Measurements from ENCODE around the gene TLE5.

Gene TLE5, protein sequence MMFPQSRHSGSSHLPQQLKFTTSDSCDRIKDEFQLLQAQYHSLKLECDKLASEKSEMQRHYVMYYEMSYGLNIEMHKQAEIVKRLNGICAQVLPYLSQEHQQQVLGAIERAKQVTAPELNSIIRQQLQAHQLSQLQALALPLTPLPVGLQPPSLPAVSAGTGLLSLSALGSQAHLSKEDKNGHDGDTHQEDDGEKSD

DNA sequence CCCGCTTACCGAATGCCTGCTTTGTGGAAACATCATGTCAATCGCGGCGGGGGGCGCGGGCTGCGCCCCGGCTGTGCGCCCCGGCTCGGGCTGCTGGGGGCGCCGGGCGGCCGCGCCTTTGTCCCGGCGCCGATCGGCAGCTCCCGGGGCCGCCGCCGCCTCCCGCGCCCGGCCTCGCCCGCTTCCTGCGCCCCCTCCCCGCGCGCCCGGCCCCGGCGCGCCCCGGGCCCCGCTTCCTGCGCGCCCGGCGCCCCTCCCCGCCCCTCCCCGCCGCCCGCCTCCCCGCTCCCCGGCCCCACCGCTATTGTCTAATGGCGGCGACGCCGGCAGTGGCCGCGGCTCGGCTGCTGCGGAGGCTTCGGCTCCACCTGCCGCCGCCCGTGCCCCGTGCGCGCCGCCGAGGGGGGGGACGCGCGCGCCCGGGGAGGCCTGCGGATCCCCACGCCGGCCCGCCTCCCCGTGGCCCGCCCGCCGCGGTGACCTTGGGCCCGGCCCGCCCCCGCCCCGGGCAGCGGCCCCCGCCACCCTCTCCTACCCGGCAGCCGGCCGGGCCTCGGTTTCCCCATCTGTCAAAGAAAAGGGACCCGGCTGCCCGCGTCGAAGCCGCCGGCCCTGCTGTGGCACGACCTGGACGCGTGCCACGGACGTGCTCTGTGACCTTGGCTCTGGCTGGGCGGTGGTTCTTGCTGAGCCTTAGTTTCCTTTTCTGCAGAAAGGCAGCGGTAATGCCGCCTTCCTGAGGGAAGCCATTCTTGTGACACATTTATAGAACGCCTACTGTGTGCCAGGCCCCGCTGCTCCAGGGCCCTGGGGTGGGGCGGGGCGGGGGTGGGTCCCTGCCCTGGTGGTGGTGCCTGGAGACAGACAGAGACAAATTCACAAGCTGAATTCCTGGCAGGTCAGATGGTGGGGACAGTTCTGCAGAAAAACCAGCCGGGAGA, at the start of gene TLE5:
TSS of gene TLE5 (minus strand) at position 331 of the 941 bp plus-strand sequence. CDS start at position 36, 295 bp downstream.
- DNase-seq: peak; percentile 53

DNA sequence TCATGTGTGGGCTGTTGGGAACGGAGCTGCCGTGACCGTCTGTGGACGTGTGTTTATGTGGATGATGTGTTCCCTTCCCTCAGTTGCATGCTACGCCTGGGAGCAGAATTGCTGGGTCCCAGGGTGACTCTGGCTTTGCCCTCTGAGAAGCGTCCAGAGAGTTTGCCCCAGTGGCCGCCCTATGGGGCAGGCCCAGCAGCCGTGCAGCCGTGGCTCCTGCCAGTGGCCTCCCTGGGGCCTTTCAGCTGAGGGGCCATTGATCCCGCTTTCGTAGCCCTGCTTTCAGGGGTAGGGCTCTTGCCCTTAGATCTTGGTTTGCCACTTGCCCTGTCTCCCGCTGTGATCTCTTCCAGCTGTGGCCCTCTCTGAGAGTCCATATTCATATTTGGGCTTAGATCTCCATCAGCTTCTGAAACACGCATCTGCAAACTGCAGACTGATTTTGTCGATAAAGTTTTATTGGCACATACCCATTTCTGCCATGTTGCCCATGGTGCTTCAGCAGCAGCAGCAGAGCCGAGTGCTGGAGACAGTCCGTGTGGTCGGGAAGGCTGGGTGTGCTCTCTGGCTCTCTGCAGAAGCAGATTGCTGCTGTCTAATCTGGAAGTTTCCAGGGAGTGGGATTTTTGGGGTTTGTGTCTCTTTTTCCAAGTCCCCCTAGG, 49.4 kb upstream of the TLE5 start:
- no peak for DNase-seq

DNA sequence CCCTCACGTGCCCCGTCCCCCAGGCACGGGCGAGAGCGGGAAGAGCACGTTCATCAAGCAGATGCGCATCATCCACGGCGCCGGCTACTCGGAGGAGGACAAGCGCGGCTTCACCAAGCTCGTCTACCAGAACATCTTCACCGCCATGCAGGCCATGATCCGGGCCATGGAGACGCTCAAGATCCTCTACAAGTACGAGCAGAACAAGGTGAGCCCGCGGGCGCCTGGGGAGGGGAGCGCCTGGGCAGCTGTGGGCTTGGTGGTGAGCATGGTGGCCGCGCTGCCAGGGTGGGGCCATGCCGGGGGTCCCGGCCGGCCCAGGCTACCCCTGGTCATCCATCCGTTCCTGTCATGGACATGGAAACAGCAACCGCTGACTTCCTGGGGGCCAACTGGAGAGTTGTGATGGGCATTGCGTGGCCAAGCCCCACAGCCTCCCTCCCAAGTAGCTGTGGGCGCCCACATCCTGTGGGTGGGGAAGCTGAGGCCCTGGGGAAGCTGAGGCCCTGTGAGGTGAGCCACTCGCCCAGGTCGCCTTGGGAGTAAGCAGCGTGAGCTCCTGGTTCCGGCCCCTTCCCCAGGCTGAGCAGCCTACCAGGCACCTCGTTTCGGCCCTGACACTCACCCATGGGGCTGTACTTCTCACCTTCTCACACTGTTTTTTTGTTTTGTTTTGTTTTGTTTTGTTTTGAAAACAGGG, 48.0 kb upstream of the TLE5 start:
- DNase-seq: no peak

DNA sequence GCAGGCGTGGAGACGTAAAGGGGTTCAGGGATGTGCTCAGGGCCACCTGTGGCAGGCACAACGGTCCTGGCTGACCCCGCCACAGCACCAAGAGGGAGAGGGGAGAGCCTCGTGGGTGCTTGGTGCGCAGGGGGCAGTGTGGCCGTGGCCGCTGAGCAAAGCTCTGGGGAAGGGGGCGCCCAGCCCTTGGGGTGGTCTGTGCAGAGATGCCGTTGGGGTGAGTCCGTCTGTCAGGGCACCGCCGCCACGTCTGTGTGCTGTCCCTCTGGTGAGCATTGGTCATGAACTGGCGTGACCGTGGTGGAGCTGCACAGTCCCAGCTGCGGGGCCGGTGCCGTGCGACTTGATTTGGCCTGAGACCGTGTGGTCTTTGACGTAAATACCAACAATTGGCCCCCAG, 47.2 kb upstream of the TLE5 start:
- DNase-seq: no peak

DNA sequence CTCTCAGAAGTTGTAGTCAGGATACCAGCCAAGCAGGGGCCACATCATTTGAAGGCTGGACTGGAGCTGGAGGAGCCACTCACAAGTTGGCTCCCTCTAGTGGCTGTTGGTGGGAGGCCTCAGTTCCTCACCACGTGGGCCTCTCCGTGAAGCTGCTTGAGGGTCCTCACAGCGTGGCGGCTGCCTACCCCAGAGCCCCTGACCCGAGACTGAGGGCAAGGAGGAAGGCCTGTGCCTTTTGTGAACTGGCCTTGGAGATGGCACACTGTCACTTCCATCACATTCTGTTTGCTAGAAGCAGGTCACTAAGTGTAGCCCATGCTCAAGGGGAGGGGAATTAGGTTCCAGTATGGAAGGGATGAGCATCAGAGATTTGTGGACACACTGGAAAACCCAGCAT, 46.5 kb upstream of the TLE5 start:
- DNase-seq: peak; percentile 42

DNA sequence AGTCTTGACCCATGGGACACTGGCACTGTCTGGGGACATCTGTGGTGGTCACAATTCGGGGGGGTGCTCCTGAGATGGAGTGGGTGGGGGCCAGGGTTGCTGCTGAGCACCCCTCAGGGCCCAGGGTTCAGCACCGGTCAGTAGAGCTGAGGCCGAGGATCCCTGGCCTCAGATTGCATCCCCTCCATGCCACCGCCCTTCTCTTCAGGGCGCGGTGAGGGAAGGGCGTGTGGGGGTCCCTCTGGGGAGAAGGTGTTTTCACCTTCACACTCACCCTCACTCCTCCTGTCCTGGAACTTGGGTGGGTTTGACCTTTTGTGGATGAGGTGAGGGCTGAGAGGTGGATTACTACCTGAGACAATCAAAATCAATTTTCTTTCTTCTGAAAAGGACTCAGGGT, 45.4 kb upstream of the TLE5 start:
- no peak for DNase-seq

DNA sequence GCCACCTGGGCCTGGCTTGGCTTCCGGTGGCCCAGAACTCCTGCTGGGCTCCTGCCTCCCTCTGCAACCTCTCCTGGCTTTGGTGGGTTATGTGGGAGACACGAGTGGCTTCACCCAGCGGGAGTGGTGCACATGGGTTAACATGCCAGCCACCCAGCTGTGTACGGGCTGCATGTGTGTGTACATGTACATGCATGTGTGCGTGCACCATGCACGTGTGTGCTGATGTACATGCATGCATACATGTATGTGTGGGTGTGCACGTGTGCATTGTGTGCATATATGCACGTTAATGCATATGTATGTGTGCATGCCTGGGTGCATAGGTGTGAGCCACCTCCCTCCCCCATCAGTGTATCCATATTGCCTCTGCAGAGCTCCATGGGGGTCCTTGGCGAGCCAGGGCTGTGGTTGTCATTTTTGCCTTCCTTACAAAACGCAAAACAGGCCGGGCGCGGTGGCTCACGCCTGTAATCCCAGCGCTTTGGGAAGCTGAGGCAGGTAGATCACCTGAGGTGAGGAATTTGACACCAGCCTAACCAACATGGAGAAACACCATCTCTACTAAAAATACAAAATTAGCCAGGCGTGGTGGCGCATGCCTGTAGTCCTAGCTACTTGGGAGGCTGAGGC, 44.3 kb upstream of the TLE5 start:
- DNase-seq: no peak

DNA sequence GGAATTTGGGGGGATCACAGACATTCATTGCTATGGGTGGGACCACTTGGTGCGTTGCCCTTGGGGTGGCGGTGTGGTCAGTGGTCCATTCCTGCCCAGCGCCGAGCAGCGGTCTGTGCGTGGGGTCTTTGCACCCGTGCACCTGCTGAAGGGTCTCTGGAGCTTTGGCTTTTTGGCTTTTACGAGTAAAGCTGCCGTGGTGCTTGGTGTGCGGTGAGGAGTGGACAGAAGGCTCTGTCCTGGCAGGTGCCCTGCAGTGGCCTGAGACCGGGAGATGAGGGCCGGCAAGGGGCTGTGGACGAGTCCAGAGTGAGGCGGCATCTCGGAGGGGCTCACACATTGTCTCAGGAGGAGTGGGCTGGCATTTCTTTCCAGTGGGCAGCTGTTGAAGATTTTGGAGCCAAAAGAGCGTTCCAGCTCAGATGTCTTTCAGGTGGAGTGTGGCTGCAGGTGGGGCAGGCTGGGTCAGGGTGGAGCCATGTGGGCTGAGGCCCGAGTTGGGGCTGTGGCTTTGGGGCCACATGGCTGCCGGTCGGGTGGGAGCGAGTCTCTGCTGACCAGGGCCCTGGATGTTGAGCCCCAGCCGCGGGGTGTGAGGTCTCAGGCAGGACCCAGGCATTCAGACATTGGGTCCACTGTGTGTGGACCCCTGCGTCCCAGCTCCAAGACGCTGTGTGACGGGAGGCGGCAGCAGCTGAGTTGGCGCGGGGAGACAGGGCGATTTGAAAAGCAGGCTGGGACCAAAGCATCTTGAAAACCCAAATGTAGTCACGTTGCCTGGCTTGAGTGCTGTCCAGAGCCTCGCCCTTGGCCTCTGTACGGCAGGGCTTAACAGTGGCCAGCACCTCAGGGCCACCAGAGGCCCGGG, 43.6 kb upstream of the TLE5 start:
- no peak for DNase-seq

DNA sequence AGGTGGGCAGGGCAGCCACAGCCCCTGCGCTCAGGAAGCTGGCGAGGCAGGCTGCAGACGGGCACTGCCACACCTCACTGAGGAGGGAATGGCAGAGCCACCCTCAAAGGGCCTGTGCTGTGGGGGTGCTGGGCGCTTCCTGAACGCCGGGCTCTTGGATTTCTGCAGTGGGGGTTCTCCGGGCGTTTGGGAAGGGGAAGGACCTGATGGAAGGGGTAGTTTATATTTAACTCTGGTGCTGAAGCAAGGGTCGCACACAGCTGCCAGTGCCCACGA, 42.4 kb upstream of the TLE5 start:
- no peak for DNase-seq

DNA sequence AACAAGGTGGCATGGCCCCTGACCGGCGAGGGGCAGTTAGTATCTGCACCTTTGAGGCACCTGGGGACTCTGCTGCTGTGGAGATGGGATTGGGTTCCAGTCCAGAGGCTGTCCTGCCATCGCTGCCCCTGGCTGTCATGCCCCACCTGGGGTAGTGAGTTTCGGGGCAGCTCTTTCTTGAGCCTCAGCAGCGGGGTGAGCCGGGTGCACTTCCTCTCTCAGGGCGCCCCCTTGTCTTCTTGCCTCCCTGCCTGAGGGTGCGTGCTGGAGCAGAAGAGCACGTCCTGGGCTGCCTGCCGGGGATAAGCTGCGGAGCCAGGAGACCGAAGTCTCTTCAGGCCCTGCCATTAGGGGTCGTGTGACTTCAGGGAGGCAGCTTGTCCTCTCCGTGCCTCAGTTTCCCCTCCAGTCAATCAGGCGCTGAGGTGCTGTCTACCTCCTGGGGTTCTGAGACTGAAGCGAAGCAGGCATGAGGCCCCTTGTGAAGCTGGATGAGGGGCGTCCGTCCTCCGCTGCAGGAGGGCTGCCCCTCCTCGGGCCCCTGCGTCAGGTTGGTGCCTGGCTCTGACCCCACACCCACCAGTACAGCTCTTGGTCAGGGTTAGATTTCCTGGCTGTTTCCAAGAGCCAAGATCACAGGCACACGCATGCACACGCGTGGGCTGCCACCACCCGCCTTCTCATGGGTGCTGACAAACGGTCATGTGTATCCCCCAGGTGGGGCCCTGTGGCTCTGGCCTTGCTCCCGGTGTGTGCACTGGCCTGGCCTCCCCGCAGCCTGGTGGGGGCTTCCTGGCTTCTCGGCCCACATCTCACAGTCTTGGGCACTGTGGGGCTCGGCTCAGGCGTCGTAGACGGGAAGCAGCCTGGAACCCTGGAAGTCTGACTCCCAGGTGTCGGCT, 40.2 kb upstream of the TLE5 start:
- DNase-seq: no peak

DNA sequence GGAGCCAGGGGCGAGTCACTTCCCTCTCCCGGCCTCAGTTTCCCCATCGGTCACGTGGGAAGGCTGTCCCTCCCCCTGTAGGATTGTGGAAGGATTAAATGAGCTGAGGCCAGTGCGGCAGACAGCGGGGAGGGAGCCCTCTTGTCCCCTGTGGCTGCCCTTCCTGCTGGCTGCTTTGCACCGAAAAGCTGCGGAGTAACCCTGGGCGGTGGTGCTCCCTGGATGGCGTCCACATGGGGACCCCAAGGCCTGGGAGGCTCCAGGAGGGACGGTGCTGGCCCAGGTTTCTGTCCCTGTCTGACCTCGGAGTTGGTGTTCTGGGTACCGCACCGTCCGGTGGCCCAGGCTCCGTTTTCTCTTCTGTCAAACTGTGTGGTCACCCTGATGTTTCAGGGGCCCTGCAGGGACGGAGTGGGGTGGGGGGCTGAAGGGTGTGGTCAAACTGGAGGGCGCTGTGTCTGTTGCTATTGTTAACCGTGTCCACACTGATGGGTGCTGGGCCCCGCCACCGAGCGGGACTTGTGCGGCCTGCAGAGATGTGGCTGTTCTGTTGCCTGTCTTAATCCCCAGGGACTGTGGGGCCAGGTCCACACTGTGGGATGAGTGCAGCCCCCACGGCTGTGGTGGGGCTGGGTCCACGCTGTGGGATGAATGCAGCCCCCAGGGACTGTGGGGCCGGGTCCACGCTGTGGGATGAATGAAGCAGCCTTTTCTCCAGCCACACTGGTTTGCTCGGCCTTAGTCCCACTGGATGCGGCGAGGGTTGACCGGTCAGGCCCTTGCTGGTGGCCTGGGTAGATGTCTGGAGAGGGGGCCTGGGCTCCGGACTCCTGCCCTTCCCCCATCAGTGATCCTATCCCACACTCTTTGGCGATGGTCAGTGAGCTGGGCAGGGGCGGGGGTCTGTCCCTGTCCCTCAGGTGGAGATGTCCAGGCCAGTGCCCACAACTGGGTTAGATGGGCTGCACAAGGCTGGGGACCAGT, 38.7 kb upstream of the TLE5 start:
- DNase-seq: no peak

DNA sequence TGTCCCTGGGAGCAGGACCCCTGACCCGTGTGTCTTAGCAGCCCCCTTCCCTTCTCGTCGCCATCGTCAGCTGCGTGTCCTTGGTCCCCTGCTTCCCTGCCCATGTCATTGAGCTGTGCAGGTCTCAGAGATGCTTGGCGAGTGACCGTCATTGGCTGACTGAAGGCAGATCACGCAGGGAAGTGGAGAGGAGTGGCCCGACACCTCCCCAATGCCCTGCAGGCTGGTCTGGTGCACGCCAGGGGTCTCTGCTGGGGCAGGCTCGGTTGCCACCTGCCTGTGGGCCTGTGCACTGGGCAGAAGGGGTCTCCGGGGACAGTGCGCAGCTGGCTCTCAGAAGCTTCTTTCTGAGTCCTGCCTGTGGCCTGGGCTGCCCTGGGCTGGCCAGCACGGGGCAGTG, 38.0 kb upstream of the TLE5 start:
- no peak for DNase-seq

DNA sequence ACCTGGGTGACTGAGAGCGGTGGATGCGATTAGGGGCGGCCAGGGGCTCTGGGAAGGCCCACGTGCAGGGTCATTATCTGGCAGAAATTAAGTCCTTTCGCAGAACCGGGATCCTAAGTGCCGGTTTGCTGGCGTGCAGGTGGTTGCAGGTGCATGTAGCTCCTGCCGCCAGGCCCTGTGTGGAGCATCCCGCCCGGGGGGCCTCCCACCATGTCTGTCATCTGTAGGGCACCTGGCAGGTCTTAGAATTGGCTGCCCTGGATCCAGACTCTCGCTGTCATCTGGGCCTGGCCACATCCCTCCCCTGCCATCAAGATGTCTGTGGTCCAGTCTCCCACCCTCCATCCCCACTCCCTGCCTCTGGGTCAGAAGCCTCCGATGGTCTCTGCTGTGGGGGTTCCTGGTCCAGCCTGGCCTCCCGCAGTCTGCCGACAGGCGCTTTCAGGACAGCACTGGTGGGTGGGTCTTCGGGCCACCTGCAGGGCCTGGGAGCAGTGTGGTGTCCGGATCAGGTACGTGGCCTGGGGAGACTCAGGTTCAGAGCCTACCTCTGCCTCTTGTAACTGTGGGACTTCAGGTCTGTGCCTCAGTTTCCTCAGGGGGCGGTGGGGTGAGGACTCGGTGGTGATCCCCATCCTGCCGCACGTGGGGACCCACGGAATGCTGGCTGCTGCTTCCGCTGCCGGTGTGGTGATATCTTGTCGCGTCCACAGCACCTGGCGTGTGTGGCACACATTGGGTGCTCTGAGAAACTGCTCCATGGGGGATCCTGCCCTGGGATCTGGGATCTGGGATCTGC, 37.3 kb upstream of the TLE5 start:
- DNase-seq: no peak

DNA sequence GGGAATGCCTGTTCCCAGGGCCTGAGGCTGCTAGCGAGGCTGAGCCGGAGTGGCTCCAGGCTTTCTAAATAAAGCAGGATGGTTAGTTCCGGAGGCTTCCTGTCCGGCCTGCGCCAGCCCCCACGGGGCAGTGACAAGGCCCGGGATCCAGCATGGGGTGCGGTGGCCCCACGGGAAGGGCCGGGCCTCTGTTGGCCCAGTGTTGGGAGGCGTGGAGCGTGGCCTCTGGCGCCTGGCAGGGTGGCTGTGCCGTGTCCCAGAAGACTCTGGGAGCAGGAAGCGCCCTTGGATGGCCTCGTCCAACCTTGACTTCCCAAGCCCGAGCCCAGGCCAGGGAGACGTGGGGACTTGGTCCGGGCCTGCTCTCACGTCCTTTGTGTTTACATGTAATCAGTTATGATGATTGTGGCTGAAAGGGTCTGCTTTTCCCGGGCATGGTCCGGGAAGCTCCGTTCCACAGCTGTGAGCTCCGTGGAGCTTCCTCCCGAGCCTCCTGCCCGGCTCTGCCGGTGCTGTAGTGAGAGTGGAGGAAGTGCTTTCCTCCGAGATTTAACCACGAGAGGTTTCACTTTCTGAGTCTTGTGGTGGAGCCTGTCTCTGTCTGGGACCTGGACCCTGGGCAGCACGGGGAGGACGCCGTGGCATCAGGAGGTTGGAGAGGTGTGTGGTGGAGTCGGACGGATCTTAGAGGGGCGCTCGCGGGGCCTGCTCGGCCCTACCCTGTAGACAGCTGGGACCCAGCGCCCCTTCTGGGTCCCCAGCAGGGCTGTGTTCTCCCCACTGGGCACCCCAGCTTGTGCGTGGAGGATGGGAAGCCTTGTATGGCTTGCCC, 36.4 kb upstream of the TLE5 start:
- DNase-seq: no peak

DNA sequence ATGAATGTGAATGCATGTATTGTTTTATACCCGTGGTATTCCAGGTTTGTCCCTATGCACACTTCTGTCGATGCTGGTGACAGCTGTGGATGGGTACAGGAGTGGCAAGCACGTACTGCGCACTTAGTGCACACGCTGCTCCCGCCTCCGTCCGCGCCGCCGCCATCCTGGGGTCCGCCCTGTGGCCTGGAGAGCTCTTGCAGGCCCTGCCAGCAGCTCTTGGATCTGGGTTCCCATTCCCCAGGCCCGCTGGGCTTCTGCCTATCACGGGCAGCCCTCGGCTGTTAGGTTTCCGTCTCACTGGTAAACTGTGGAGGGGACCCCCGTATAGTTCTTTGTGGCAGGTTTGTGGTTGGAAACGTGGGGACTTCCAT, 35.8 kb upstream of the TLE5 start:
- no peak for DNase-seq

DNA sequence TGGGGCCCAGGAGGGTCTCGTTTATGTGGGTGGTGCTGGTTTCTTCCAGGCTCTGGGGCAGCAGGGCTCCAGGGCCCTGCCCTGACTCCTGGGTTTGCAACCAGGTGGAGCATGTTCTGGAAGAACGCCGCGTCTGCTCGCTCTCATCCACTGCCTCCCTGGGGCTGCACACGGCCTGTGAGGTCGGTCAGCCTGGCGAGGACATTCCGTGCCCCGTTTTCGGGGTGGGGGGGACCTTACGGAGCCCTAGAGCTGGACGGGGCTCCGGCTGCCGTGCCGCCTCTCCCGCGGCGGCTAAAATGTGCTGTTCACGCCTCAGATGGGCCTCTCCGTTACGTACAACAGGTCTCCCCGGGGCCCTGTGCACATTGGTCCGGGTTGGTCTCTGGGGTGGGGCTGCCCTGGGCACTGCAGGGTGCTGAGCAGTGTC, 35.2 kb upstream of the TLE5 start:
- no peak for DNase-seq

DNA sequence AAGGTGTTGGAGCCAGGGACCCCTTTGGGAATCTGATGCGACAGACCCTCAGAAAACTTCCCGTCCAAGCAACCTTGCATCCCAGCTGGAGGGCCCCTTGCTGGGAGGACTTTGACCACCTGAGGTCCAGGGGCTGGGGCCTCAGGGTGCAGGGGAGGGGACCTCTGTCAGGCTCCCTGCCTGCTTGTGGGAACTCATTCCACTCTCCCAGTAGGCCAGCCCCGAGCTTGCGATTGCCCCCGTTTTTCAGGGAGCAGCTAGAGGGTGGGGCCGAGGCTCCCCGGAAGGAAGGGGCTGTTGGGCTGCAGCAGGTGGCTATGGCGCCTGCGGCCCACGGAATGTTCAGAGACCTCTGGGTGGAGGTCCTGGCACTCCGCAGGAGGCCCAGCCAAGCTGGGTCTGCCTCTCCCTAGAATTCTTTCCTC, 34.6 kb upstream of the TLE5 start:
- no peak for DNase-seq
